GM12891 (cell line): ENCODE results near the gene CMTM6.

ENCODE experiments used
- PAX5 ChIP-seq: IDR thresholded peaks from 2 replicates; pipeline ENCODE4 v1.6.1; 2011; ENCODE audit warnings: low read length, moderate library complexity, mild to moderate bottlenecking; ENCODE audit not compliant: insufficient read depth, severe bottlenecking
- POLR2A ChIP-seq: IDR thresholded peaks from 2 replicates; pipeline ENCODE4 v1.6.1; 2011; ENCODE audit warnings: low read depth, low read length, control low read depth
- POLR2AphosphoS5 ChIP-seq: IDR thresholded peaks from 2 replicates; pipeline ENCODE4 v1.6.1; 2011; ENCODE audit warnings: low read depth, low read length, control low read depth
- POU2F2 ChIP-seq: IDR thresholded peaks from 2 replicates; pipeline ENCODE4 v1.6.1; 2011; ENCODE audit warnings: low read depth, mild to moderate bottlenecking, control low read depth, low read length, moderate library complexity
- TAF1 ChIP-seq: IDR thresholded peaks from 2 replicates; pipeline ENCODE4 v1.6.1; 2011; ENCODE audit warnings: low read depth, low read length, control low read depth

DNA sequence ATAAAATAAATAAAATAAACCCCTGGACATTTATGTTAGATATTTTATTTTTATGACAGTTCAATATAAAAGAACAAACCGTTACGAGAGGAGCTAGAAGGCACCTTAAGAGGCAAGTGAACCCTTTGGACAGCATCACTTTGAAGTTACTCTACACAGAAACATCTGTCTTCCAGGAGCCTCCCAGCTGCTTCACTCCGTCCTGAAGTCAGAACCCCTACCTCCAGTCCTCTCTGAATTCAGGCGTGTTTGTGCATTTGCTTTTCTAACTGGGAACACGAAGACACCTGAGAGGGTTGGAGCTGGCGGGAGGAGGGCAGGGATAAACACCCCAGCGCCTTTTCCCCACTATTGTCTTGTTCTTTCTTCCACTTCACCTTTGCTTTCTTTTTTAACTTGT, 64.8 kb downstream of the CMTM6 start:
- TF ChIP-seq POLR2A (no peak), POLR2AphosphoS5 (no peak), TAF1 (no peak), POU2F2 (no peak), PAX5 (no peak)
